NCI-H2196 treated with DMSO at 0.1 percent for 48 hours (cell line): ENCODE data around the gene BDNF.

Source experiments
- DNase-seq: peaks from one replicate; lab custom pipeline; 2025; ENCODE audit not compliant: unreplicated experiment; lab: John Stamatoyannopoulos, UW

BDNF gene

DNA sequence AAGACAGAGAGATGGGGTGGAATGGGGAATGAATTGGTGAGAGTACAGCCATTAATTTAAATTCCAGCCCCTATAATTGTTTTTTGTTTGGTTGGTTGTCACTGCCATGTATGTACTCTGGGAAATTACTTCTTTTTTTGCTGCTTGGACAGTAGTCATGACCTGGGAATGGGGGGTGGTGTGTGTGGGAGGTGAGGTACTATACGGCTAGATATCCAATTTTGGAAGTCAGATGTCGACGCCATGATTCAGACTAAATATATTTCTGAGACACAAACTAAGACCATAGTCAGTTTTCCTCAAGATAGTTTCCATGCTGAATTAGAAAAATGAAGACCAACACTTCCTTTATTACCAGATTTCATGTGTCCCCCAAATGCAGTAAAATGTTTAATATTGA lies 7.4 kb upstream of the BDNF start:
- DNase-seq: no peak

DNA sequence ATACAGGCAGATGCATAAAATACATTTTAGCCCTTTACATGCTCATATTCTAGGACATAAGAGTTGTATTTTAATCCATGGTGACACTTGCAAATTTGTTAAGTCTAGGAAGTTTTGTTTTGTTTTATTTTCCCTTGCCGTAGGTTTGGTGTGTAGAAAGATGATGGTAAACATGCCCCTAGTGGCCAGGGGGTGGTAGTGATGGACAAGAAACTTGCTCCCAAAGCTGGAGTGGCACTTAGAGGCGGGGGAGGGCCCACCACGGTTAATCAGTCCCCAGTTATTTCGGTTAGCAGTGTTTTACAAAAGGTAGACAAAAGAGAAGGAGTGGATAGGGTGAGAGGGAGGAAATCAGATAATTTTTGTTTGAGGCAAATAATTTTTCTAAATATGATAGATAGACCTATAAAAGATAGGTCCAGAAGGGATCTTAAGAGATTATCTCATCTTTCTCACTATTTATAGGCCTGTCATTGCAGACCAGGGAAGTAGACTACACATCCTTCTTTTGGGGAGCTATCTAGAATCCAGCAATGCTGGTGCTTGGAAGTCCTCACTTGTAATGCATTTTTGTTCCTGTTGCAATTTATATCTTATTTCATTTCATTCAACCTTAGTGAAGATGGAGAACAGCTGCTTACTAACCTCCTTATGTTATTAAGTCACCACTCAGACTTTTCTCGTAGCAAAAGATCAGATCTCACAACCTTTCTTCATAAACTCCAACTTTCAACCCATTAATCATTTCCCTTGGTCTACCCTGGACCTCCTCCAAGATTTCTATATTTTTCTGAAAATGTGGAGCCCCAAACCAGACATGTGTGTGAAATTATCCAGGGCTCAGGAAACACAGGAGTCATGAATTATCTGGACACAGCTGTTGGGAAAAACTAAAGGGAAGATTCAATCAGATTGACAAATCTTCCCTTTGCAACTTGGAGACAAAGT lies 5.9 kb upstream of the BDNF start:
- DNase-seq: no peak

DNA sequence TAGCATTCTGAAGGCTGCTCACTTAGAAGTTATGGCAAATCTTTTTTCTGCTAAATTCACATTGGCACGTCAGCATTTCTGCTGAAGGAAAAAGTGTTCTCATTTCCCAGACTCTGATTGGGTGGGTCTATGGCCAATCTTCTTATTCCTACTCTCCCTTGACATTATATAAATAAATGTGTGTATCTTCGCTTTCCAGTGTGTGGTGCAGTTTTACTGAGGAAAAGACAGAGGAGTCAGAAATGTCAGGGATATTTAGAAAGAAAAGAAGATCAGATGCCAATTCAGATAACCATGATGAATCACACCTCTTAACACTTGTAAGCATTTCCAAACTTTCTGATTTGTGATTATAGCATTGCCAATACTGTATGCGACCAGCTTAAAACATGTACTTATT lies 3.2 kb upstream of the BDNF start:
- DNase-seq: no peak

DNA sequence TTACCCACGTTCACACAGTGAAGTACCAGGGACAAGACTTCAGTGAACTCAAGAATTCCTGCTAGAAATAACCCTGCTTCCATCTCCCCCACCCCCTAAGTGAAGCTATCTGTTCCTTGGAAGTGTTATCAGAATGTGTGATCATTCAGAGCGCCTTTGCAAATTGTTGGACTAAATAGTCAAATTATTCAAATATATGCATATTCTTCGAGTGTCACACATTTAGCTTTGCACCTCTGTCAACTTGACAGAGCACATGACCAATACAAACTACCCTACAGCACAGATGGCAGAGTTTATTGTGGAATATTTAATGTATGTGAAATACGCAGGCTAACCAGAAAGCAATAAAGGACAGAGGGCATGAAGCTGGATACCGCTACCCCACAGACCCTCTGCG lies 2.6 kb upstream of the BDNF start:
- no peak for DNase-seq

DNA sequence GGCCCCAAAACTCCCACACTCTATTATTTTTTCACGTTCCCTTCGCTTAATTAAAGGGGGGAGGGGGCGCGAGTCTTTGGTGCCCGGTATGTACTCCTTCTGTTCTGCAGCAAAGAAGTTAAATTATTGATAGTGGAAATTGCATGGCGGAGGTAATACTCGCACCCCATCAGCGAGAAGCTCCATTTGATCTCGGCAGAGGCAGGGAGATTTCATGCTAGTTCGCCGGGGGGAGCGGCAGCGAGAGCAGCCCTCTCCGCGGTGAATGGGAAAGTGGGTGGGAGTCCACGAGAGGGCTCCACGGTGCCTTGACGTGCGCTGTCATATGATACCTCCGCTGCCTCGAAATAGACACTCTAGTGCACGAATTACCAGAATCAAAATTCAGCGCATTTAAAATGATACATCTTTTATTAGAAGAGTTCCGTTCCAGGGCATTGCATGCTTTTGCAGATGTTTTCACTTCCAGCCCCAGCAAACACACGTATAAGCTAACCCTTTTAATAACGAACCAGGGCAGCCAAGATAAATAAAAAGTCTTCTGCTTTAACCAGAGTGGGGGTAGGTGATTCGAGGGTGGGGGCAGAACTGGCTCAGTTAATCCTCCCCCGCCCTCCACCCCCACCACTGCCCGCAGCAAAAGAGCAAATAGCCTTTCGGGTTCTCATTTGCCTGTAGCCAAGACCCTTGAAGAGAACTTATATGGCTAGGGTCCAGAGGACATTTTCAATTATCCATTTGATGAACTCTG lies 1.3 kb upstream of the BDNF start:
- DNase-seq: no peak

DNA sequence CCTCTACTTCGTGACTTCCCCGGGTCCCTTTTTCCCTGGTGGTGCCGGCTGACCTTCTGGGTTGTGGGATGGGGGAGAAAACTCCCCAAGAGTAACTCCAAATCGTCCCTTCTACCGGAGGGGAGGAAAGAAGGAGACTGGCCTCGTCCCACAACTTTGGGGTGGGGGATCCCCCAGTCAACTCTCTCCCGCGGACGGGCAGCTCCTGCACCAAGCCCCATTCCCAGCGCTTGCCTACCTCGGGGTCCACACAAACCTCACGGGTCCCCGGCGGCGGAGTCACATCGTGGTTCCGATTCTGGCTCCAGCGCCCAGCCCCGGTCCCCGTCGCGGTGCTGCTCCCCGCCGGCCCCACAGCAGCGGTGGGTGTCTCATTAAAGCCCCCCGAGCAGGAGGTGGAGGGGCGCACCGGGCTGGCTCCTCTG lies 317 bp downstream of the BDNF start:
- no peak for DNase-seq

DNA sequence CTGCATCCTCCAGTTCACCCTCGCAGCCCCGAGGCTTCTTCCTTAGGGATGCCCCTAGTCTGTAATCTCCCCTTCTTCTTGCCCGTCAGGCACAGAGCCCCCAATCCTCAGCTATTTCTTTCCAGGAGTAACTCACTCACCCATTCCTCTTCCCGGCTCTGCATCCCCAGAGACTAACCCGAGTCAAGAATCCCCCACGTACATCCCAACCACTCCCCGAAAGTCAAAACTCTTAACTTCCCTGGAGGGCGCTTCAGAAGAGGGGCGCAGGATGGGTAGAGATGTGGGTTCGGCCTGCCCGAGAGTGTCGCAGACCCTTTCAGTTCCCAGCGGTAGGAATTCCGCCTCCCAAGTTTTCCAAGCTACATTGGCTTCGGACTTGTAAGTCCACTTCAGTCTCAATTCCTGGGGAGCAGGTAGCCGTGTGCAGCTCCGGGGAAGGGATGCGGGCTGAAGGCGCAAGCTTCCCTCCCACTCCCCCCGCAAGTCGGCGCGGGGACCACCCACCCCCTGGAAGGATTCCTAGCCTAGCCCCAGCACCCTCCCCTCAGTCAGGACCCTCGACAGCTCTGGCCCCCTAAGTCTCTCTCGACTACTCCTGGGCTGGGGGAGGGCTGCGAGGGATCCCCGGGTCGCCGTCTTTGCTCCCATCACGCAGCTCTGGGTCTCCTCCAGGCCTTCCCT lies 871 bp downstream of the BDNF start:
- DNase-seq: no peak

DNA sequence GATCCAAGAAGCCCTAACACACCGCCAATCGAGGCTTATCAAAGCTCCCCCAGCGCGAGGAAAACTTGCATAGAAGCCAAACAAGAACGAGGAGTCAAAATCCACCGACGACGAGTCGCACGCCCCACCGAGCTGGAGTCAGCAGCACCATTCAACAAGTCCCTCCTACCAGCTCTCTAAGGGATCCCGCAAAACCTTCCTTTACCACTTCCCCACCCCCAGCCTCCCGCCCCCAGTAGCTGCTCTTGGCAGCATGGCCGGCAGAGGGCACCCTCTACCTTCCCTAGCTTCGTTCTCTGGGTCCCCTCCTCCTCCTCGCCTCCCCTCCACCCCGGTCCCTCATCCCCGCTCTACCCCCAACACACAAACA lies 1.4 kb downstream of the BDNF start:
- no peak for DNase-seq

DNA sequence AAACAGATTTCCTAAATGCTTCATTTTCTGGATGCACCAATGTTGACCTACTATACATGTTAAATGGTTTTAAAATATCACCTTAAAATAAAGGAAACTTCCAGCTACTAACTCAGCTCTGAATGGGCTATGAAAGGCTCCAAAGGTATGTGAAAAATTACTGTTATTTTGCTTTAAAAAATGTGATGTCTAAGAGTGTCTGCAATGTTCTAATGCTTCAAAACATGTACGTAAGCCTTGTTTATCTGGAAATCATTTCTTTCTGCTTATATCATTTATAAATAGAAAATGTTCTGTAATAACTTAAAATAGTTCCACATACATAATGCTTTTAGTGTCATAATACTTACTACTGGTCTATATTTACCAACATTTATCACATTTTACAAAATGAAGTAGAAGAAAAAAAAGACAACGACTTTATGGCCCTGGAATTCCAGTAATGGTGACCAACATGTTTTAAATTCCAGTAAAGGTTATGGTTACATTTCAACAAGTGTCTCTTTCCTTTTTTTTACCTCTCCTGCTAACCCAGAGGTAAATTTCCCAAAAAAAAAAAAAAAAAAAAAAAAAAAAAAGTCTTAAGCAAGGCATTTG lies 2.5 kb downstream of the BDNF start:
- no peak for DNase-seq

DNA sequence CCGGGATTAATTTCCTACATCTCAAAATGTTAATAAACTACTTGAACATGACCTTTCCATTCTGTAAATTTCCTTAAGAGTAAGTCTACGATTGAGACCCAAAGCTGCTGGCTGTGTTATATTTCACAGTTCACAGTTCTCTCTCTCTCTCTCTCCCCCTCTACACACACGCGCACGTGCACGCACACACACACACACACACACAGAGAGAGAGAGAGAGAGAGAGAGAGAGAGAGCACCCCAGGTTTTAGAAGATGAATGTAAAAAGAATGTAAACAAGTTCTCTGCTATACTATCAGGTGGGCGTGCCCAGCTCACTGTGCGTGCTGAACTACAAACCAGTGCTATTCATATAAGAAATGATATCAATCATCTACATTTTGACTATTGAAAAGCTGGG lies 3.3 kb downstream of the BDNF start:
- DNase-seq: no peak

DNA sequence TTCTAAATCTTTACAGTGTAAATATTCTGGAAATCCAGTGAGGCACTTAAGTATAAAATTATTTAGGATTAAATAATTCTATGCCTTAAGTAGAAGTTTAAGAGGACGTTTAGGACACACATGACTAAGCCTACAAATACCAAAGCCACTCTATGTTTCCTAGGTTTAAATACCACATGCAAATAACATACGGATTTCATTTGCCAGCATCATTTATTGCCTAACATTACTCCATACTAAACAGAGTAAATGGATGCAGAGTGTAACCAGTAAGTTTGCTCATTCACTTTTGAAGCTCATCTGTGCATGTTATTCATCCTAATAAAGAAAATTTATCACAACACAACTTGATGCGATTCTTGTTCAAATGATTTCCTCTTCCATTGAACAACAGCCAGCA lies 4.1 kb downstream of the BDNF start:
- no peak for DNase-seq

DNA sequence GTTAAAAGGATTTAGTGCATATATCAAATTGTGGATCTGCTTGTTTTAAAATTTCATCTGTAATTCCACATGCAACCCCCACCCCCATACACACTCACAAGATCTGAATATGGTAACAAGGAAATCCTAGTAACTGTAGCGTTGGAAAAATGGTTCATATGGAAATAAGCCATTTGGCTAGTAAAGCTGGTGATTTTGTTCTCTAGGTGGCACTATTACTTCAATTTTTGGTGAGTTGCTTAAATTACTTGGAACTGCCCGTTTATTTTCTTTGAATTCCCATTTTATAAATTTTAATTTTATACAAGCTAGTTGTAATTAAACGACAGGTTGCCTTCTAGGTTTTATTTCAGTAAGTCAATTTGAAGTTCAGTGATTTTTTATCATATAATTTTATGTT lies 5.3 kb downstream of the BDNF start:
- DNase-seq: no peak

DNA sequence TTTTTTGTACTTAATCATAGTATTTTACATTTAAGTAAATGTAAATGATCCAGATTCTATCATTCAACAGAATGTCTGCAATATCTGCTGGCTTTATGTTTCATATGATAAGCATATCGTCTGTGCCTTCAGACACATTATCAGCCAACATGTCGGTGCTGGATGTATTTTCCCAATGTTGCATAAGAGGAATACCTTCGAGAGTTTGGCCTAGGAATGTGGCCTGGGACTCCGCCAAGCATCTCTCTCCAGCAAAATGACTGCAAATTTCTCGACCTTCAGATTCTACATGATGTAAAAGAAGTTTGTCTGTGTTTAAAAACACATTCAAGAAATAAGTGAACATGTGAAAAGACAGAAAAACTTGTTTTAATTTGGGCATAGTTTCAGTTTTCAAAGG lies 6.9 kb downstream of the BDNF start:
- no peak for DNase-seq

DNA sequence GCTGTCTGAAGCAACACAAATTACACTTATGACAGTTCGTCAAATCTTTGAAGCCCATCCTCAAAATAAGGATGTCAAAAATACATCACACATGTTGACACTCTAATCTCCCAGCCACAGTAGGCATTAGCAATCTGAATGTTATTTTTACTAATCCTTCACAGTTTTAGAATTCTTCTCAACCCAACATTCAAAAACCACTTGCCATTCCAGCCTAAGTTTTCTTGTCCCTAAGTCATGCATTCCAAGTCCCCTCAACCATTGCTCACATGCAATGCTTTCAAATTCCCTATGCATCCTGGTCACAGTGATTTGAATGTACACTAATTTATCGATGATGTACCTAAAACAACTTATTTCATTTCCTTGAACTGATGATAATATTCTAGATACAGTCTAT lies 7.5 kb downstream of the BDNF start:
- DNase-seq: no peak

DNA sequence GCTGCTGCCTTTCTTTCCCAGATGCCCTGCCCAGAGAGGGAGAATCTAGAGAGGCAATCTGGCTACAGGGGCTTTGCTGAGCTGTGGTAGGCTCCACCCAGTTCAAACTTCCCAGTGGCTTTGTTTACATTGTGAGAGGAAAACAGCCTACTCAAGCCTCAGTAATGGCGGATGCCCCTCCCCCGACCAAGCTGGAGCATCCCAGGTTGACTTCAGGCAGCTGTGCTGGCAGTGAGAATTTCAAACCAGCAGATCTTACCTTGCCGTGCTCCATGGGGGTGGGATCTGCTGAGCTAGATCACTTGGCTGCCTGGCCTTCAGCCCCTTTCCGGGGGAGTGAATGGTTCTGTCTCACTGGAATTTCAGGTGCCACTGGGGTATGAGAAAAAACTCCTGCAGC lies 12.2 kb downstream of the BDNF start:
- DNase-seq: no peak

DNA sequence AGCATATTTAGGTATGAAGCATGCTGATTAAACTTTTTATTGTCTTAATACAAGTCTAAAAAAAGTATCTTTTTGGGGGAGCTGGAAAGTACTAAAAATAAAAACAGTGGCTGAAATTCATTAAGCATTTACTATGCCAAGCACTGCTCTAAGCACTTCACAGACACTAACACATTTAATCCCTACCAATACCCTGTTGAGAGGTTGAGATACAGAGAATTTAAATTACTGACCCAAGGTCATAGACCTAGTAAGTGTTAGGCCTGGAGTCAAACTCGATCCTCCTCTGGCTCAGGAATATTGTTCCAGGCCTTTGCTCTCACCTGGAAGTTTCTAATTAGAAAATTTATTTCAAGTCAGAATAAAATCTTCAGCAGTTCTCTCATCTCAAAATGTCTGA lies 18.6 kb downstream of the BDNF start:
- no peak for DNase-seq

DNA sequence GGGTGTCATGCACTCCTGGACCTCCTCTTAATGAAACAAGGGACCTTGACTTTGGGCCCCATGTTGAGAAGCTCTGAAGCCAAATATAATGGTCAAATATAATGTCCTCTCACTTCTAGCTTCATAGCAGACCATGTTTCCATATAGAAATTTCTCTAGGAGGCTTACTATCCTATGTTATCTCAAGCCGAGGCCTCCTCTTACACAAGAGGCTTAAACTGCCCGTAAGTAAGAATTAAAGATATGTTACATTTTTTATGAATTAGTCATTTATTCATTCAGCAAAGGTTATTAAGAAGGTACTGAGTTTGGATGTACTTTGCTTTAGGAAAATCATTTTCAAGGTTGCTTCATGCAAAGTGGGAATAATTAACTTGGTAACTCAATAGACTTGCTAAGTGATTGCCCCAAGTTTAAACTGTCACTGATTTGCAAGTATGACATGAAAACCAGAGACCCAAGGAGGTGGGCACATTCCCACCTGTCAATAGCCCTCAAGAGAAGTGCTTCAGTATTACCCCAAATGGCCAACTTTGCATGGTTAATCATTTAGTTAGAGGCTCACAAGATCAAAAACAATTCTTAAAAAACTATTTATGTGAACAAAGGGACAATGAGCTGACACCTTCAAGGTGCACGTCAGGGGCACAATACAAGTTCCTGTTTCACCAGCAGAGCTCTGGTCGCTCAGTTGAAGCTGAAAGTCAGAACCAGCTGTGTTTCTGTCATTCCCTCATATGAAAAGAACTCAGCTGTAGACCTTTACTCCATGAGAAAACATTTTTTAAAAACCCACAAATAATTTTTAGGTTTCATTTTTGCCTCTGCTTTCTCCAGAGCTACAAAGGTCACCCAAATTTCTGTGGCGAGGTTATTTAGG lies 20.9 kb downstream of the BDNF start:
- DNase-seq: no peak

DNA sequence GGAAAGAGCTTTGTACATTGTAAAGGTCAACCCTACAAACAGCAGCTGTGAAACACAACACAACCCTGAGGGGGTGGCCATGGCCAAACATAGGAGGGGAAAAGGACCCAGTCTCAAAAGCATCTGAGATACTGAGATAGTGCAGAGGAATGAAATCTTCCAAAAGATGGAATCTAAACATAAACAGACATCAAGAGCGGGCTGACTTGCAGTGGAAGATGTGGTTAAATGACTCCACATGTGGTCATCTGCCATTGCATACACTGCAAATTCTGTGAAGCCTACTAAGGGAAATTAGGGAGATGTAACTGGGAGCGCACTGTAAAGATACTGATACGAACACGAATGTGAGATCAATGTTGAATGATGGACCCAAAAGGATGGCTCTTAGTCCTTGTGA lies 22.0 kb downstream of the BDNF start:
- no peak for DNase-seq

DNA sequence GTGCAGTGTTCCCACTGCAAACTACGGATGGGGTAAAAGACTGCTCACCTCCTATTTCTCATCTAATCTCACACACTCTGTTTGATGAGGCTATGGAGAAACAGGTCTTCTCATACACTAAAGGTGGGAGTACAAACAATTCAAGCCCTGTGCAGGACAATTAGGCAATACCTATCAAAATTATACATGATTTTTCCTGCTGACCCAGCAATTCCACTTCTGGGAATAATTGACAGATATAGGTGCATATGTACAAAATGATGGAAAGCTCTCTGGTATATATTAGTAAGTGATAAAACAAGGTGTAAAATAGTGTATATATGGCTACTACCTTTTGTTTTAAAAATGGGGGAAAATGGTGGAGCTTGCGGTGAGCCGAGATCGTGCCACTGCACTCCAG lies 23.1 kb downstream of the BDNF start:
- DNase-seq: no peak

DNA sequence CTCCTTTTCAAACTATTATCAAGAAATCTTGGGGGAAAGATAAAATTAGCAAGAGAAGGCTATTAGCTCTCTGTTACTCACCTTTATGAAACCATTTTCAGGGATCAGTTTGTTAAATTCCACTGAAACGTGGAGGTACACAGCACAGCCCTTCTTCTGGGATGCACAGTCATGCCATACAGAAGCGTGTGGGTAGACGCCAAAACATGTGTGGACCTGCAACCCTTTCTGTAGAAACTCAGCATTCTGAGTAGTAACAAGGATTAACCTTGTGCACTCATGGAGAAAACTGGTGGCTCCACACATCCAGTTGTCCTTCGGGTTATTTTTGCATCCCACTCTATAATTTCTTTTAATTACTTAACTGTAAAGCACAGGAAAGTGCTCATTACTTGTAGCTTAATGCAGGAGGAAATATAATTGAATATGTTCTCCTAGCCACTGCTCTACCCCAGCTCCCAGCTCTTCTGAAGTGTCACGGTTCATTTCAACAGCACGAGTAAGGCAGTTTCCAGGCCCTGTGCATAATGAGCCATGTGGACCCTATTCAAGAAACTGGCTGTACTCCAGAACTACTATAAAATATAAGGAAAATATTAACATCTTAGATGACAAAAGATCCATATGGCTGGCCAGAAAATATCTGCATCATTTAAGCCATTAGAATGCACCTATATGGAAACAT lies 26.1 kb downstream of the BDNF start:
- DNase-seq: no peak
